IMR-90 (cell line): ENCODE results near the gene PYDC1. TPM values are rescaled to one million over a fixed set of nuclear protein-coding genes. Genes with fewer than 3 reads are reported as not detected.

Experiments used
- ATAC-seq: fragments of 200-7000 bp; cut with Tn5 transposase; 2 replicates; pipeline ENCODE4 v1.9.1; 2020; ENCODE audit warnings: low read depth, mild to moderate bottlenecking, moderate library complexity
- BruUV-seq: library from RNA; stranded (reverse); fragments of 400-500 nt; replicated peaks from 2 replicates; lab custom pipeline; 2021; lab: Mats Ljungman, UMichigan
- CTCF ChIA-PET: fragments of 300-600 bp; formaldehyde crosslinking; extraction: SDS; loops from one replicate; lab custom pipeline; 2021; ENCODE audit warnings: antibody characterized with exemption; lab: Yijun Ruan, JAX
- POLR2A ChIA-PET: fragments of 300-600 bp; sonication (Branson Sonifier 250); formaldehyde crosslinking; loops from one replicate; lab custom pipeline; 2022; ENCODE audit warnings: antibody characterized with exemption; ENCODE audit not compliant: unreplicated experiment; lab: Charles Lee
- DNase-seq: peaks from one replicate; pipeline ENCODE4 v3.0.0; 2013
- H2AFZ ChIP-seq: replicated peaks from 2 replicates; pipeline ENCODE3; 2013; ENCODE audit warnings: low read length, mild to moderate bottlenecking; ENCODE audit not compliant: poor library complexity
- H2AK5ac ChIP-seq: 2 replicates; pipeline ENCODE4 v1.6.1; 2013; ENCODE audit warnings: low read depth, low read length, inconsistent platforms
- H2AK9ac ChIP-seq: replicated peaks from 2 replicates; pipeline ENCODE3; 2013; ENCODE audit warnings: mild to moderate bottlenecking, low read depth, low read length, moderate library complexity; ENCODE audit not compliant: poor library complexity
- H2BK120ac ChIP-seq: 2 replicates; pipeline ENCODE4 v1.6.1; 2013; ENCODE audit warnings: low read depth, low read length, inconsistent platforms
- H2BK15ac ChIP-seq: 3 replicates; pipeline ENCODE4 v1.6.1; 2013; ENCODE audit warnings: low read depth, low read length, inconsistent platforms
- H2BK20ac ChIP-seq: 2 replicates; pipeline ENCODE4 v1.6.1; 2013; ENCODE audit warnings: low read depth, mild to moderate bottlenecking, inconsistent platforms, low read length, moderate library complexity
- H2BK5ac ChIP-seq: 2 replicates; pipeline ENCODE4 v1.6.1; 2013; ENCODE audit warnings: mild to moderate bottlenecking, low read depth, low read length, inconsistent platforms; ENCODE audit not compliant: poor library complexity, severe bottlenecking
- H3K14ac ChIP-seq: replicated peaks from 2 replicates; pipeline ENCODE4 v1.6.1; 2013; ENCODE audit warnings: low read depth, low read length, inconsistent platforms
- H3K18ac ChIP-seq: 2 replicates; pipeline ENCODE4 v1.6.1; 2013; ENCODE audit warnings: low read depth, low read length, control low read depth
- H3K23ac ChIP-seq: 2 replicates; pipeline ENCODE4 v1.6.1; 2013; ENCODE audit warnings: low read depth, low read length, inconsistent platforms
- H3K27ac ChIP-seq: 2 replicates; pipeline ENCODE4 v1.5.1; 2013; ENCODE audit warnings: mild to moderate bottlenecking, control low read depth, low read length; ENCODE audit not compliant: insufficient read depth
- H3K27me3 ChIP-seq: 2 replicates; pipeline ENCODE4 v1.6.1; 2013; ENCODE audit warnings: low read length; ENCODE audit not compliant: control insufficient read depth, insufficient read depth
- H3K36me3 ChIP-seq: 2 replicates; pipeline ENCODE4 v1.6.1; 2013; ENCODE audit warnings: low read length, mixed read lengths; ENCODE audit not compliant: control insufficient read depth, insufficient read depth
- H3K4ac ChIP-seq: 2 replicates; pipeline ENCODE4 v1.6.1; 2013; ENCODE audit warnings: low read depth, low read length, inconsistent platforms
- H3K4me1 ChIP-seq: 2 replicates; pipeline ENCODE4 v1.6.1; 2013; ENCODE audit warnings: low read length, mixed read lengths; ENCODE audit not compliant: control insufficient read depth, insufficient read depth
- H3K4me2 ChIP-seq: 2 replicates; pipeline ENCODE4 v1.6.1; 2013; ENCODE audit warnings: low read depth, mild to moderate bottlenecking, control low read depth, low read length, moderate library complexity
- H3K4me3 ChIP-seq: 2 replicates; pipeline ENCODE4 v1.5.1; 2013; ENCODE audit warnings: low read depth, mild to moderate bottlenecking, control low read depth, low read length, moderate library complexity; ENCODE audit not compliant: insufficient read depth
- H3K56ac ChIP-seq: 2 replicates; pipeline ENCODE4 v1.6.1; 2013; ENCODE audit warnings: low read length, inconsistent platforms; ENCODE audit not compliant: insufficient read depth; ENCODE audit errors: extremely low read depth
- H3K79me1 ChIP-seq, 2 experiments: 2 replicates each; pipeline ENCODE4 v1.6.1; 2013; ENCODE audit warnings: low read length in 2 of 2, inconsistent platforms in 1 of 2, low read depth in 1 of 2
- H3K9ac ChIP-seq: 2 replicates; pipeline ENCODE4 v1.6.1; 2013; ENCODE audit warnings: low read depth, low read length, control low read depth
- H3K9me1 ChIP-seq: 2 replicates; pipeline ENCODE4 v1.6.1; 2013; ENCODE audit warnings: low read length, inconsistent platforms; ENCODE audit not compliant: insufficient read depth
- H3K9me3 ChIP-seq: 2 replicates; pipeline ENCODE4 v1.6.1; 2013; ENCODE audit warnings: low read length; ENCODE audit not compliant: control insufficient read depth, insufficient read depth
- H4K20me1 ChIP-seq: 2 replicates; pipeline ENCODE4 v1.6.1; 2013; ENCODE audit warnings: low read length, inconsistent platforms; ENCODE audit not compliant: insufficient read depth
- H4K5ac ChIP-seq: 2 replicates; pipeline ENCODE4 v1.6.1; 2013; ENCODE audit warnings: mild to moderate bottlenecking, low read depth, low read length, control low read depth
- H4K8ac ChIP-seq, 2 experiments: 2 replicates each; pipeline ENCODE4 v1.6.1; 2013; ENCODE audit warnings: low read depth in 2 of 2, low read length in 2 of 2, control low read depth in 1 of 2, inconsistent platforms in 1 of 2
- H4K91ac ChIP-seq: 2 replicates; pipeline ENCODE4 v1.6.1; 2013; ENCODE audit warnings: low read depth, low read length, inconsistent platforms; ENCODE audit not compliant: insufficient read depth
- BHLHE40 ChIP-seq: fragments of 150-350 bp; IDR thresholded peaks from 2 replicates; pipeline ENCODE4 v1.6.1; 2016; ENCODE audit warnings: mild to moderate bottlenecking, low read depth, low read length
- CEBPB ChIP-seq: IDR thresholded peaks from 2 replicates; pipeline ENCODE4 v1.6.1; 2012; ENCODE audit warnings: low read depth, low read length, improper control_type of control experiment
- CTCF ChIP-seq: conservative IDR thresholded peaks from 2 replicates; pipeline ENCODE4 v1.5.1; 2012; ENCODE audit warnings: mild to moderate bottlenecking, low read depth, low read length, improper control_type of control experiment
- ELK1 ChIP-seq: fragments of 150-350 bp; IDR thresholded peaks from 2 replicates; pipeline ENCODE4 v1.6.1; 2016; ENCODE audit warnings: low read depth, mild to moderate bottlenecking, low read length, moderate library complexity, borderline replicate concordance
- FOS ChIP-seq: fragments of 150-350 bp; IDR thresholded peaks from 2 replicates; pipeline ENCODE4 v1.6.1; 2016; ENCODE audit warnings: low read depth, low read length
- MAFK ChIP-seq: IDR thresholded peaks from 2 replicates; pipeline ENCODE4 v1.6.1; 2012; ENCODE audit warnings: low read depth, low read length, improper control_type of control experiment
- MAZ ChIP-seq: IDR thresholded peaks from 2 replicates; pipeline ENCODE4 v1.6.1; 2012; ENCODE audit warnings: low read depth, mild to moderate bottlenecking, low read length, improper control_type of control experiment, moderate library complexity, borderline replicate concordance
- MXI1 ChIP-seq: IDR thresholded peaks from 2 replicates; pipeline ENCODE4 v1.6.1; 2012; ENCODE audit warnings: low read depth, mild to moderate bottlenecking, low read length, moderate library complexity, borderline replicate concordance
- POLR2A ChIP-seq: IDR thresholded peaks from 2 replicates; pipeline ENCODE4 v1.6.1; 2012; ENCODE audit warnings: mild to moderate bottlenecking, low read depth, low read length
- RAD21 ChIP-seq: IDR thresholded peaks from 2 replicates; pipeline ENCODE4 v1.6.1; 2012; ENCODE audit warnings: low read length, improper control_type of control experiment
- RCOR1 ChIP-seq: IDR thresholded peaks from 2 replicates; pipeline ENCODE4 v1.6.1; 2012; ENCODE audit warnings: mild to moderate bottlenecking, low read length, improper control_type of control experiment; ENCODE audit not compliant: insufficient replicate concordance
- SMC3 ChIP-seq: fragments of 150-350 bp; IDR thresholded peaks from 2 replicates; pipeline ENCODE4 v1.6.1; 2016; ENCODE audit warnings: low read depth, mild to moderate bottlenecking, antibody characterized with exemption, low read length, moderate library complexity
- WGBS, 2 experiments: methylation state at CpG; one replicate each; pipeline versions ENCODE4 v1.1.5 to v1.1.7; 2013; ENCODE audit warnings: missing lambda C conversion rate in 2 of 2; ENCODE audit not compliant: insufficient read length in 1 of 2; ENCODE audit errors: extremely low coverage in 2 of 2; 5-methylcytosine and 5-hydroxymethylcytosine counted together
- dilution Hi-C: fragments of 300-500 bp; cut with HindIII; formaldehyde crosslinking; loops from one replicate; pipeline ENCODE4 v1.14.3; 2018; ENCODE audit warnings: low sequenced_read_pairs; ENCODE audit not compliant: unreplicated experiment
- in situ Hi-C: fragments of 300-500 bp; cut with MboI; formaldehyde crosslinking; loops from 3 replicates; pipeline ENCODE4 v1.14.3; 2019; ENCODE audit warnings: low sequenced_read_pairs, inconsistent platforms, mixed read lengths
- intact Hi-C: fragments of 100-400 bp; cut with micrococcal nuclease; formaldehyde crosslinking; loops from 2 replicates; pipeline ENCODE4 v1.10.0; 2022
- polyA plus RNA-seq, 3 experiments: library from polyadenylated mRNA; depleted of rRNA; stranded (reverse); fragments of >200 nt; gene quantifications; 2 replicates each; pipeline ENCODE4 v1.2.3, GENCODE V29; 2012; ENCODE audit warnings: low replicate concordance in 1 of 3
- total RNA-seq: library from RNA; depleted of rRNA; stranded (reverse); fragments of >200 nt; gene quantifications from 2 replicates; pipeline ENCODE4 v1.2.3, GENCODE V29; 2012

The PYDC1 gene
- total and polyA plus RNA-seq, 2 of the 4 experiments (the other 2 are of a cell fraction) = not detected

- TF ChIP-seq RAD21 = no peak
Measured at GRCh38 chr16:31186930-31187807, 29.8 kb downstream of the PYDC1 start (continued).

- intact Hi-C loops (loop anchor here (10.0 kb wide), 1 partner anchor 689 kb away; the partner anchor contains the start of gene ZNF267), dilution Hi-C loops (no loop called here), in situ Hi-C loops (no loop called here)
- WGBS, 2 experiments = 90% methylated on average over 2 of the region's 7 CpGs; no CpG with 5 or more reads in 1 of the 2 experiments
- Histone ChIP-seq H2AK9ac (no peak overlapping the region), H3K56ac (no peak overlapping the region), H3K9me1 (peaks cover 6% of the 10 kb centered on the region; the same call in 1 of the 2 replicates), H3K9me3 (no peaks in the 10 kb centered on the region), H3K9ac (no peak overlapping the region), H3K36me3 (peaks cover 84% of the 10 kb centered on the region), H3K18ac (no peak overlapping the region), H3K4me2 (no peak overlapping the region), H2BK120ac (no peak overlapping the region), H2BK20ac (no peak overlapping the region), H4K8ac (no peak overlapping the region), H4K91ac (no peak overlapping the region), H3K23ac (no peak overlapping the region), H2AFZ (no peak overlapping the region), H3K4me3 (no peak overlapping the region), H2BK15ac (no peak overlapping the region), H4K20me1 (peaks cover 94% of the 10 kb centered on the region), H3K4me1 (peaks cover 5% of the 10 kb centered on the region; the same call in 1 of the 2 replicates), H3K27me3 (no peaks in the 10 kb centered on the region), H3K79me1 (peaks cover 48 to 83% of the 10 kb centered on the region in 2 experiments), H3K4ac (no peak overlapping the region), H2AK5ac (no peak overlapping the region), H3K14ac (no peak overlapping the region), H4K5ac (no peak overlapping the region), H3K27ac (no peak overlapping the region), H2BK5ac (no peak overlapping the region)
- POLR2A ChIA-PET = no interaction called here
- ATAC-seq (no peak), DNase-seq (no peak)
- CTCF ChIA-PET = no interaction called here
- BruUV-seq = no TSS peak
- TF ChIP-seq FOS (no peak), POLR2A (no peak), ELK1 (no peak), MAZ (no peak), RAD21 (no peak), SMC3 (no peak), MAFK (no peak), MXI1 (no peak), CEBPB (no peak), RCOR1 (no peak), CTCF (no peak), BHLHE40 (no peak)
Measured at GRCh38 chr16:31186176-31186575, 30.8 kb downstream of the PYDC1 start.
